HG03045 (cell line): Measurements from ENCODE around the gene DNAJC6.

Experiments used
- ATAC-seq: cut with Tn5 transposase; IDR thresholded peaks from one replicate; pipeline ENCODE4 v1.9.1; 2021; ENCODE audit warnings: mild to moderate bottlenecking, moderate library complexity; ENCODE audit not compliant: unreplicated experiment

DNAJC6 gene

DNA sequence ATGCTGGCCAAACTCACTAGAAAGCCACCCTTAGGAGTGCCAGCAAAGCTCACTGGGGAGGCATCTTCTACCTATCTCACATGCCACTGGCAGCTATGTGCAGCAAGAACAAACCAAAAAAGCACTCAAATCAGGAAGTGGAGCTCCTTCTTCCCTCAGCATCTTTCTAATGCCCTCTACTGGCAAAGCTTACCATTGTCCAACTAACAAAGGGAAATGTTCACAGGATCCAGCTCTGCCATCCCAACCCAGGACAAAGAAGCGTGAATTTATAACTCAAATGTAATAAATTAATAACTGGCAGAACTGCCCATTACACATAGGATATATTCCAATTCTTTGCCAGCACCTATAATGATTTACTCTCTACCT lies 150.0 kb downstream of the DNAJC6 start:
- ATAC-seq: no peak
